Renal pelvis (tissue), 4 donors: ENCODE results near the gene CLEC16A. TPM values are rescaled to one million over a fixed set of nuclear protein-coding genes. Genes with fewer than 3 reads are reported as not detected.

ENCODE experiments used
- DNase-seq: peaks from one replicate; pipeline ENCODE4 v3.0.0-alpha.2; 2013
- polyA plus RNA-seq, 3 donors: library from polyadenylated mRNA; unstranded; fragments of 120-200 nt; gene quantifications; one replicate each; pipeline ENCODE4 v1.2.1, GENCODE V29; 2013; ENCODE audit not compliant: insufficient read length in 3 of 3

Gene CLEC16A
- polyA plus RNA-seq, 3 donors = 22.5 to 26.3 (median 25.2) TPM

- no peak for DNase-seq
Measured at GRCh38 chr16:11175787-11176341, 231.5 kb downstream of the CLEC16A start.

- no peak for DNase-seq
Measured at GRCh38 chr16:11177578-11178160, 233.3 kb downstream of the CLEC16A start.

- no peak for DNase-seq
Measured at GRCh38 chr16:11178424-11178823, 234.1 kb downstream of the CLEC16A start.

- no peak for DNase-seq
Measured at GRCh38 chr16:11179574-11179973, 235.2 kb downstream of the CLEC16A start.

- DNase-seq = no peak
Measured at GRCh38 chr16:11180489-11180888, 236.1 kb downstream of the CLEC16A start.

GRCh38 chr16:11181242-11181898, 237.0 kb downstream of the CLEC16A start:
- no peak for DNase-seq

- DNase-seq = no peak
Measured at GRCh38 chr16:11181899-11182279, 237.5 kb downstream of the CLEC16A start.

- DNase-seq = no peak
Measured at GRCh38 chr16:11182411-11182810, 238.0 kb downstream of the CLEC16A start.

GRCh38 chr16:11183035-11183812, 238.9 kb downstream of the CLEC16A start:
- no peak for DNase-seq

GRCh38 chr16:11183951-11184350, 239.6 kb downstream of the CLEC16A start:
- DNase-seq = no peak

GRCh38 chr16:11187522-11188023, 243.2 kb downstream of the CLEC16A start:
- DNase-seq = no peak

- DNase-seq = no peak
Measured at GRCh38 chr16:11188801-11189740, 244.7 kb downstream of the CLEC16A start.

GRCh38 chr16:11190588-11191560, 246.5 kb downstream of the CLEC16A start:
- DNase-seq = no peak

- DNase-seq = no peak
Measured at GRCh38 chr16:11191665-11192064, 247.3 kb downstream of the CLEC16A start.

- no peak for DNase-seq
Measured at GRCh38 chr16:11193494-11193893, 249.1 kb downstream of the CLEC16A start.

GRCh38 chr16:11194913-11195312, 250.5 kb downstream of the CLEC16A start:
- DNase-seq = no peak

- no peak for DNase-seq
Measured at GRCh38 chr16:11196286-11196828, 252.0 kb downstream of the CLEC16A start.

GRCh38 chr16:11198375-11198774, 254.0 kb downstream of the CLEC16A start:
- DNase-seq = no peak

- no peak for DNase-seq
Measured at GRCh38 chr16:11198828-11199227, 254.5 kb downstream of the CLEC16A start.

GRCh38 chr16:11200592-11200991, 256.2 kb downstream of the CLEC16A start:
- DNase-seq = no peak
